Heart left ventricle (tissue), 16 donors: Measurements from ENCODE around the gene CHD2. TPM values are rescaled to one million over a fixed set of nuclear protein-coding genes. Genes with fewer than 3 reads are reported as not detected.
"Not testable (repeated sequence)": the region's sequence is repeated elsewhere in the genome, so short reads cannot be mapped to it uniquely, and the experiment has no call there.

Experiments
- ATAC-seq, 4 donors: fragments of 200-7000 bp; cut with Tn5 transposase; one replicate each; pipeline ENCODE4 v1.9.1; 2020 to 2022; ENCODE audit warnings: moderate library complexity in 4 of 4, mild to moderate bottlenecking in 3 of 4, moderate number of reproducible peaks in 1 of 4
- DNase-seq, 5 donors: peaks; one replicate each; pipeline ENCODE4 v3.0.0-alpha.2; 2020
- H3K27ac ChIP-seq, 12 donors: fragments of 200-600 bp; sonication (generic) in 4 of 12; one replicate each; pipeline versions ENCODE4 v1.5.0 to v1.8.0; 2016 to 2022; ENCODE audit warnings: mild to moderate bottlenecking in 2 of 12
- H3K27me3 ChIP-seq, 9 donors: fragments of 200-600 bp; sonication (generic) in 2 of 9; one replicate each; pipeline versions ENCODE4 v1.5.1 to v1.8.0; 2016 to 2022; ENCODE audit warnings: mild to moderate bottlenecking in 3 of 9
- H3K36me3 ChIP-seq, 9 donors: fragments of 200-600 bp; sonication (generic) in 2 of 9; one replicate each; pipeline versions ENCODE4 v1.5.0 to v1.8.0; 2018 to 2022; ENCODE audit warnings: mild to moderate bottlenecking in 2 of 9
- H3K4me1 ChIP-seq, 12 donors: fragments of 200-600 bp; sonication (generic) in 4 of 12; one replicate each; pipeline versions ENCODE4 v1.5.0 to v1.8.0; 2016 to 2022; ENCODE audit warnings: mild to moderate bottlenecking in 3 of 12
- H3K4me3 ChIP-seq, 12 donors: fragments of 200-600 bp; sonication (generic) in 4 of 12; one replicate each; pipeline versions ENCODE4 v1.5.0 to v1.8.0; 2017 to 2022; ENCODE audit warnings: mild to moderate bottlenecking in 9 of 12, moderate library complexity in 4 of 12
- H3K9me3 ChIP-seq, 12 donors: fragments of 200-600 bp; sonication (generic) in 4 of 12; one replicate each; pipeline versions ENCODE4 v1.5.0 to v1.8.0; 2016 to 2022; ENCODE audit warnings: mild to moderate bottlenecking in 1 of 12
- CTCF ChIP-seq, 12 donors: fragments of 200-600 bp; sonication (generic) in 4 of 12; IDR thresholded peaks; one replicate each; pipeline versions ENCODE4 v1.5.0 to v1.8.0; 2018 to 2022; ENCODE audit warnings: antibody characterized with exemption in 12 of 12, mild to moderate bottlenecking in 5 of 12
- POLR2A ChIP-seq, 2 donors: fragments of 450-650 bp; IDR thresholded peaks; one replicate each; pipeline ENCODE4 v1.6.1; 2017; ENCODE audit warnings: antibody characterized with exemption in 2 of 2, mild to moderate bottlenecking in 2 of 2, moderate library complexity in 2 of 2
- WGBS, 4 donors: extraction: QIAGEN DNeasy Blood & Tissue Kit in 2 of 4; methylation state at CpG; one replicate each; pipeline versions ENCODE4 v1.1.5 to v1.1.7; 2013 to 2018; 5-methylcytosine and 5-hydroxymethylcytosine counted together
- intact Hi-C, 10 donors: fragments of 100-400 bp; cut with DNase I; formaldehyde crosslinking; loops; one replicate each; pipeline versions ENCODE4 v1.11.1 to v1.14.2; 2022
- polyA plus RNA-seq, 2 donors: library from polyadenylated mRNA; stranded (reverse); fragments of 200-250 nt; gene quantifications; one replicate each; pipeline ENCODE4 v1.2.3, GENCODE V29; 2013
- total RNA-seq, 9 donors: library from RNA; depleted of rRNA in 2 of 9; stranded (reverse); fragments of >200 nt in 2 of 9; fragmentation: NEBNext Ultra II Directional in 3 of 9; extraction: Animal tissue kit (Norgen Biotek cat#: 25700) in 3 of 9; gene quantifications; one replicate each; pipeline versions ENCODE4 v1.1.0 to v1.2.4, GENCODE V29; 2016 to 2023
- donor health status: ischemic (EF 13 %, LVEDD 7.1; RV severe dilation, severe dysfunction).
- donor health status: healthy with polysubstance abuse.
- donor health status: DM: no; HTN: yes; CAD: no.
- donor health status: DM: no; HTN: no; CAD: no.
- donor health status: ischemic (EF 25% LVEDD 6.9; RV normal size, moderate dysfunction).
- donor health status: ischemic (EF 25% LVEDD 5.7; RV mildly dilated, moderate dysfunction).
- donor health status: healthy.
- donor health status: DM: yes; HTN: yes; CAD: no.
- donor health status: ischemic (EF 35%, LVEDD 5.7; RV mildly dilated, moderate dysfunction).
- donor health status: nonischemic (EF 11% LVEDD 7.7; RV severe dilation, severe dysfunction).
- donor health status: DM: yes; HTN: yes; CAD: no.
- donor health status: PGD.
- donor health status: ischemic (EF 29% LVEDD 5.4; RV normal size, mild dysfunction).
- donor health status: nonischemic (EF 23%, LVEDD 6.1; RV moderate dilation, normal function).

The CHD2 gene
- total and polyA plus RNA-seq, 11 donors, result 23.1 to 76.8 (median 41.6) TPM

DNA sequence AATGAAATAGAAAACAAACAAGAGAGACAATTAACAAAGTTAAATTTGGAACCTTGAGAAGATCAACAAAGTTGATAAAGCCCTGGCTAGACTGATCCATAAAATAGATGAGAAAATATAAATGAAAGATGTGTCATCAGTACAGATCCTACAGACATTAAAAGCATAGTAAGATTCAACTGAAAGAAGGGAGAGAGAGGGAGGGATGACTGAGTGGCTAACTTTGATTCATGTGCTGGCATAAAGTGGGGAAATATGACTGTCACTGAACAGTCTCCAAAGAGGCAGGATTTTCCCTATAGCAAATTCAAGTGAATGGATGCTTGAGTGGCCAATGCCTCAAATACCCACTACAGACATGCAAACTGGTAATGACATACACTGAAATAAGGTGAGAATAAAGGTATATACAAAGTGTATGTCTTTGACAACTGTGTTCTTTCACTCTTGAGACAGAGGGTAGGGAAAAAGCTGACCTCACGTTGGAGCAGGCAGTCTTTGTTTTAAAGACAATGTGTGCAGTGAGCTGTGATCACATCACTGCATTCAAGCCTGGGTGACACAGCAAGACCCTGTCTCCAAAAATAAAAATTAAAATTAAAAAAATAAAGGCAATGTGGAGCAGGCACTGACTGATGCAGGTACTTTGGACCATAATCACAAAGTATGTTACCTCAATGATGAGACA is 35.9 kb upstream of the CHD2 start:
- no peak for ATAC-seq
- 72 to 88% (median 83%) methylated on average over 1 of the region's 1 CpG for WGBS, 4 donors

GRCh38 chr15:92869263-92869940 is 30.7 kb upstream of the CHD2 start:
- H3K36me3 ChIP-seq, result no peaks in the 10 kb centered on the region
- H3K27me3 ChIP-seq, result no peaks in the 10 kb centered on the region
- peak overlapping the region in 7 of 12 donors; percentile 10 to 66 (median 41) for H3K27ac ChIP-seq
- H3K9me3 ChIP-seq, result peaks cover 0 to 11% (median 2%) of the 10 kb centered on the region in 12 donors
- H3K4me3 ChIP-seq, result no peak overlapping the region
- ATAC-seq (peak; percentile 39 to 76 (median 62)), DNase-seq (no peak)
- peaks cover 0 to 18% (median 0%) of the 10 kb centered on the region in 12 donors for H3K4me1 ChIP-seq
- TF ChIP-seq POLR2A (IDR thresholded peaks at IDR 0.05) (no peak), CTCF (IDR thresholded peaks at IDR 0.05) (no peak)
- intact Hi-C loops, result no loop called here
- 55 to 71% (median 69%) methylated on average over 4 of the region's 4 CpGs for WGBS, 4 donors

More for the DNA sequence above, 35.9 kb upstream of the CHD2 start:
- Histone ChIP-seq H3K27ac (no peak overlapping the region), H3K4me3 (no peak overlapping the region), H3K9me3 (peaks cover 0 to 27% (median 8%) of the 10 kb centered on the region in 12 donors), H3K36me3 (no peaks in the 10 kb centered on the region), H3K4me1 (peaks cover 0 to 5% (median 0%) of the 10 kb centered on the region in 12 donors), H3K27me3 (no peaks in the 10 kb centered on the region)
- DNase-seq, result no peak
- intact Hi-C loops, result no loop called here
- no peak for TF ChIP-seq POLR2A (IDR thresholded peaks at IDR 0.05)
- no peak for TF ChIP-seq CTCF (IDR thresholded peaks at IDR 0.05)

DNA sequence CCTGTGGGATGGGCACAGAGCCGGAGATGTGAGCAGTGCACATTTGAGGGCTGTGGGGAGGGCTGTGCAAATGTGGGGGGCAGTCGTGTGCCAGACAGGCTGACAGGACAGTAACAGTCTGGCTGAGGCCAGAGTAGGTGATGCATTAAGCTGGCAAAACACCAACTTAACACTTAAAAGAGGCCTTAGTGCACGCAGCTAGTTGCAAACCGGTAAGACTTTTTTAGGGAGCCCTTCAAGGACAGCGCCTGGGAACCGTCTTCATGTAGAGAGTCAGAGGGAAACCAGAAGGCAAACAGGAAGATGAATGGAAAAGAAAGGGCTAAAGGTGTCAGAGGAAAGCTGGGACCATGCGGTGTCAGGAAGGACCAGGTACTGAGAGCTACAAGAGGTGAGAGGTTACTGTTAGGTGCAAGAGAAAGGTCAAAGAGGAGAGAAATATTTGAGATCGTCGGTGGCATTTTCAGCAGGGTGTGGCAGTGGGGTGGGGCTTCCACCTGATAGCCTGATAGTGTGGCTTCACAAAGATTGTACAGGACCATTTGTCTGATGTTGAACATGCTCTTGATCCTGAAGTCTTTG is 30.0 kb upstream of the CHD2 start:
- DNase-seq, result no peak
- peak; percentile 22 to 75 (median 64) for ATAC-seq
- intact Hi-C loops, result no loop called here
- Histone ChIP-seq H3K4me3 (no peak overlapping the region), H3K36me3 (no peaks in the 10 kb centered on the region), H3K27me3 (no peaks in the 10 kb centered on the region), H3K9me3 (peaks cover 0 to 5% (median 0%) of the 10 kb centered on the region in 12 donors), H3K4me1 (peaks cover 0 to 18% (median 0%) of the 10 kb centered on the region in 12 donors), H3K27ac (peak overlapping the region in 6 of 12 donors; percentile 14 to 66 (median 41))
- WGBS, 4 donors, result 36 to 48% (median 39%) methylated on average over 9 of the region's 9 CpGs
- no peak for TF ChIP-seq POLR2A (IDR thresholded peaks at IDR 0.05)

DNA sequence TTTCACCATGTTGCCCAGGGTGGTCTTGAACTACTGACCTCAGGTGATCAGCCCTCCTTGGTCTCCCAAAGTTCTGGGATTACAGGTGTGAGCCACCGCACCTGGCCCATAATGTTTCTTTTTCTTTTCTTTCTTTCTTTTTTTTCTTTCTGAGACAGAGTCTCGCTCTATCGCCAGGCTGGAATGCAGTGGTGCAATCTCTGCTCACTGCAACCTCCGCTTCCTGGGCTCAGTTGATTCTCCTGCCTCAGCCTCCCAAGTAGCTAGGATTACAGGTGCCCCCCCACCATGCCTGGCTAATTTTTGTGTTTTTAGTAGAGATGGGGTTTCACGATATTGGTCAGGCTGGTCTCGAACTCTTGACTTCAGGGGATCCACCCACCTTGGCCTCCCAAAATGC is 27.2 kb upstream of the CHD2 start:
- H3K27me3 ChIP-seq, H3K9me3 ChIP-seq, H3K4me3 ChIP-seq, DNase-seq, intact Hi-C loops, H3K36me3 ChIP-seq, ATAC-seq, H3K27ac ChIP-seq: not testable (repeated sequence)
- peaks cover 0 to 22% (median 0%) of the 10 kb centered on the region in 12 donors for H3K4me1 ChIP-seq
- 97 to 98% (median 98%) methylated on average over 6 of the region's 6 CpGs for WGBS, 4 donors

DNA sequence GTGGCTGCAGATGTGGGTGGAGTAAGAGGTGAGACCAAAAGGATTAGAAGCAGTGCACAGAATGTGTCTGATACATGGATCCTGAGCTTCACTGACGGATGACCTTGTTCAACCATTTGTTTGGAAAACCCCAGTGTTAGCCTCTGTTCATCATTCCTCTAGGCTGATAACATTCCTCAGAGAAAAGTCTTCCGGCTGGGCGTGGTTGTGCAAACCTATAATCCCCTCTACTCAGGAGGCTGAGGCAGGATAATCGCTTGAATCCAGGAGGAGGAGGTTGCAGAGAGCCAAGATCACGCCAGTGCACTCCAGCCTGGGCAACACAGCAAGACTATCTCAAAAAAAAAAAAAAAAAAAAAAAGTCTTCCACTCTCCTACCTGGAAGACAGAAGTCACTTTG is 23.1 kb upstream of the CHD2 start:
- intact Hi-C loops, result loop anchor here in 3 of 10 donors (1.0 to 5.0 kb wide), 3 partner anchors 35 to 43 kb away; no protein-coding TSS in a partner anchor
- DNase-seq (no peak), ATAC-seq (no peak)
- 86 to 94% (median 91%) methylated on average over 5 of the region's 5 CpGs for WGBS, 4 donors
- TF ChIP-seq POLR2A (IDR thresholded peaks at IDR 0.05) (no peak), CTCF (IDR thresholded peaks at IDR 0.05) (no peak)
- Histone ChIP-seq H3K9me3 (no peaks in the 10 kb centered on the region), H3K4me1 (peaks cover 0 to 30% (median 15%) of the 10 kb centered on the region in 12 donors), H3K36me3 (no peaks in the 10 kb centered on the region), H3K27me3 (no peaks in the 10 kb centered on the region), H3K4me3 (no peak overlapping the region), H3K27ac (peak overlapping the region in 4 of 12 donors; percentile 14 to 61 (median 40))
